Breast epithelium (tissue), 4 donors: ENCODE data around the gene ZDHHC16. TPM values are rescaled to one million over a fixed set of nuclear protein-coding genes. Genes with fewer than 3 reads are reported as not detected.

Source experiments
- DNase-seq, 2 donors: peaks; one replicate each; pipeline ENCODE4 v3.0.0-alpha.2; 2019; ENCODE audit warnings: low spot score in 2 of 2
- H3K27ac ChIP-seq, 2 donors: fragments of 200-600 bp; sonication (generic) in 1 of 2; one replicate each; pipeline ENCODE4 v1.5.1; 2016 to 2019; ENCODE audit warnings: mild to moderate bottlenecking in 1 of 2
- H3K27me3 ChIP-seq, 2 donors: fragments of 200-600 bp; sonication (generic) in 1 of 2; one replicate each; pipeline versions ENCODE4 v1.5.1 to v1.6.0; 2017 to 2019; ENCODE audit warnings: control low read depth in 1 of 2, mild to moderate bottlenecking in 1 of 2
- H3K36me3 ChIP-seq: fragments of 200-600 bp; one replicate; pipeline ENCODE4 v1.5.1; 2019
- H3K4me1 ChIP-seq, 2 donors: fragments of 200-600 bp; sonication (generic); one replicate each; pipeline ENCODE4 v1.5.1; 2016 to 2019; ENCODE audit warnings: control low read depth in 1 of 2
- H3K4me3 ChIP-seq, 3 donors: fragments of 200-600 bp; sonication (generic); 1 replicate in 2 of 3; 2 replicates in 1 of 3; pipeline ENCODE4 v1.5.1; 2016 to 2019; ENCODE audit warnings: mild to moderate bottlenecking in 3 of 3, moderate library complexity in 2 of 3
- H3K9me3 ChIP-seq, 2 donors: fragments of 200-600 bp; sonication (generic) in 1 of 2; one replicate each; pipeline ENCODE4 v1.5.1; 2016 to 2019; ENCODE audit warnings: control low read depth in 1 of 2
- POLR2A ChIP-seq: fragments of 450-650 bp; IDR thresholded peaks from one replicate; pipeline ENCODE4 v1.6.1; 2016; ENCODE audit warnings: antibody characterized with exemption, mild to moderate bottlenecking, moderate library complexity
- POLR2AphosphoS5 ChIP-seq, 3 donors: sonication (generic); formaldehyde crosslinking; IDR thresholded peaks; one replicate each; pipeline ENCODE4 v1.6.1; 2017; ENCODE audit warnings: antibody characterized with exemption in 3 of 3
- intact Hi-C: fragments of 100-400 bp; cut with DNase I; formaldehyde crosslinking; loops from one replicate; pipeline ENCODE4 v1.15.1; 2023; ENCODE audit warnings: low total_unique reads
- total RNA-seq, 3 donors: library from RNA; depleted of rRNA; stranded (reverse); fragments of >200 nt; gene quantifications; one replicate each; pipeline ENCODE4 v1.1.0, GENCODE V29; 2016
- TF ChIP-seq, protein P1 (sequence below), 3 donors: fragments of 450-650 bp; IDR thresholded peaks; one replicate each; pipeline ENCODE4 v1.5.1; 2016 to 2017; ENCODE audit warnings: antibody characterized with exemption in 3 of 3, mild to moderate bottlenecking in 3 of 3, moderate library complexity in 3 of 3

ZDHHC16 gene
- total RNA-seq, 3 donors from 2014 or later = 21.6 to 53.1 (median 44.6) TPM

- Histone ChIP-seq H3K27ac (peak overlapping the region in 1 of 2 donors; percentile 20), H3K4me1 (no peaks in the 10 kb centered on the region), H3K36me3 (no peaks in the 10 kb centered on the region), H3K4me3 (no peak overlapping the region), H3K27me3 (no peaks in the 10 kb centered on the region), H3K9me3 (no peaks in the 10 kb centered on the region)
- TF ChIP-seq, protein P1, sequence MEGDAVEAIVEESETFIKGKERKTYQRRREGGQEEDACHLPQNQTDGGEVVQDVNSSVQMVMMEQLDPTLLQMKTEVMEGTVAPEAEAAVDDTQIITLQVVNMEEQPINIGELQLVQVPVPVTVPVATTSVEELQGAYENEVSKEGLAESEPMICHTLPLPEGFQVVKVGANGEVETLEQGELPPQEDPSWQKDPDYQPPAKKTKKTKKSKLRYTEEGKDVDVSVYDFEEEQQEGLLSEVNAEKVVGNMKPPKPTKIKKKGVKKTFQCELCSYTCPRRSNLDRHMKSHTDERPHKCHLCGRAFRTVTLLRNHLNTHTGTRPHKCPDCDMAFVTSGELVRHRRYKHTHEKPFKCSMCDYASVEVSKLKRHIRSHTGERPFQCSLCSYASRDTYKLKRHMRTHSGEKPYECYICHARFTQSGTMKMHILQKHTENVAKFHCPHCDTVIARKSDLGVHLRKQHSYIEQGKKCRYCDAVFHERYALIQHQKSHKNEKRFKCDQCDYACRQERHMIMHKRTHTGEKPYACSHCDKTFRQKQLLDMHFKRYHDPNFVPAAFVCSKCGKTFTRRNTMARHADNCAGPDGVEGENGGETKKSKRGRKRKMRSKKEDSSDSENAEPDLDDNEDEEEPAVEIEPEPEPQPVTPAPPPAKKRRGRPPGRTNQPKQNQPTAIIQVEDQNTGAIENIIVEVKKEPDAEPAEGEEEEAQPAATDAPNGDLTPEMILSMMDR (IDR thresholded peaks at IDR 0.05) = no peak
- TF ChIP-seq POLR2A = no peak
- TF ChIP-seq POLR2AphosphoS5 (IDR thresholded peaks at IDR 0.05) = no peak
- no peak for DNase-seq
- intact Hi-C loops = no loop called here
Measured at GRCh38 chr10:97483506-97483905, 37.5 kb downstream of the ZDHHC16 start.

GRCh38 chr10:97483921-97484320 lies 37.9 kb downstream of the ZDHHC16 start:
- DNase-seq = no peak
- no peaks in the 10 kb centered on the region for H3K9me3 ChIP-seq
- H3K27me3 ChIP-seq = no peaks in the 10 kb centered on the region
- TF ChIP-seq, protein P1 (IDR thresholded peaks at IDR 0.05) = no peak
- no peak for TF ChIP-seq POLR2A
- no peaks in the 10 kb centered on the region for H3K4me1 ChIP-seq
- H3K4me3 ChIP-seq = no peak overlapping the region
- no peaks in the 10 kb centered on the region for H3K36me3 ChIP-seq
- intact Hi-C loops = no loop called here
- H3K27ac ChIP-seq = no peak overlapping the region

DNA sequence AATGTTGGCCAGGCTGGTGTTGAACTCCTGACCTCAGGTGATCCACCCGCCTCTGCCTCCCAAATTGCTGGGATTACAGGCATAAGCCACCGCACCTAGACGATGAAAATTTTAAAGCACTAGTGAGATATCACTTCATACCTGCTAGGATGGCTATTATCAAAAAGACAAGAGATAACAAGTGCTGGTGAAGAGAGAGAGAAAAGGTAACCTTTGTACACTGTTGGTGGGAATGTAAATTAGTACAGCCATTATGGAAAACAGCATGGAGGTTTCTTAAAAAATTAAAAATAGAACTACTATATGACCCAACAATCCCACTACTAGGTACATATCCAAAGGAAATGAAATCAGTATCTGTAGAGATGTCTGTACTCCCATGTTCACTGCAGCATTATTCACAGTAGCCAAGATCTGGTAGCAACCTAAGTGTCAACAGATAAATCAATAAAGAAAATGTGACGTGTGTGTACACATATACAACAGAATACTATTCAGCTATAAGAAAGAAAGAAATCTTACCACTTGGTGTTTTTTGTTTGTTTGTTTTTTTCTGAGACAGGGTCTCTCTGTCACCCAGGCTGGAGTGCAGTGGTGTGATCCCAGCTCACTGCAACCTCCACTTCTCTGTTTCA lies 39.8 kb downstream of the ZDHHC16 start:
- Histone ChIP-seq H3K9me3 (no peaks in the 10 kb centered on the region), H3K36me3 (no peaks in the 10 kb centered on the region), H3K27me3 (no peaks in the 10 kb centered on the region), H3K27ac (no peak overlapping the region), H3K4me3 (no peak overlapping the region), H3K4me1 (no peaks in the 10 kb centered on the region)
- intact Hi-C loops = no loop called here
- TF ChIP-seq POLR2A (no peak), POLR2AphosphoS5 (IDR thresholded peaks at IDR 0.05) (no peak)
- TF ChIP-seq, protein P1 (IDR thresholded peaks at IDR 0.05) = no peak
- no peak for DNase-seq

GRCh38 chr10:97490592-97490991 lies 44.6 kb downstream of the ZDHHC16 start:
- no peak overlapping the region for H3K4me3 ChIP-seq
- DNase-seq = no peak
- H3K27me3 ChIP-seq = no peaks in the 10 kb centered on the region
- no peaks in the 10 kb centered on the region for H3K9me3 ChIP-seq
- H3K4me1 ChIP-seq = no peaks in the 10 kb centered on the region
- H3K36me3 ChIP-seq = no peaks in the 10 kb centered on the region
- intact Hi-C loops = no loop called here
- TF ChIP-seq POLR2A (no peak), POLR2AphosphoS5 (IDR thresholded peaks at IDR 0.05) (no peak)
- TF ChIP-seq, protein P1 (IDR thresholded peaks at IDR 0.05) = no peak
- H3K27ac ChIP-seq = no peak overlapping the region

DNA sequence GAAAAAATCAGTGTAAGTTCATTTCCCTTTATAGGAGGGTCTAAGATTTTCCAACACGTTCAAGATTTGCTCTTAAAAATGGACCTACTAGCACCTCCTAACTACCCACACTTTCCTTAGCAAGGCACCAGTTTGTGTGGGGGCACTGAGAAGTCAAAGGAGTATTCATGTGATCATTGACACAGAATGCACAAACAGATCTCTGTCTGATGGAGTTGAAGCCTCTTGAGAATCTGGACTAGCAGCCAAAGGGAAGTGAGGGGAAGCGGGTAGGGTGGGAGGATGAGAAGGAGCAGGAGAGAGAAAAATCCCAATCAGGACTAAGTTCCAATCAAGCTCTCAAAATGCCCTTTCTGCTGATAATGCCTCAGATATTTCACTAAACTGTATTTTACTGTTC lies 48.2 kb downstream of the ZDHHC16 start:
- H3K4me1 ChIP-seq = no peaks in the 10 kb centered on the region
- TF ChIP-seq POLR2AphosphoS5 (IDR thresholded peaks at IDR 0.05) = no peak
- TF ChIP-seq, protein P1 (IDR thresholded peaks at IDR 0.05) = no peak
- no peak for TF ChIP-seq POLR2A
- H3K4me3 ChIP-seq = no peak overlapping the region
- no peaks in the 10 kb centered on the region for H3K9me3 ChIP-seq
- intact Hi-C loops = no loop called here
- no peak for DNase-seq
- H3K36me3 ChIP-seq = no peaks in the 10 kb centered on the region
- peak overlapping the region in 1 of 2 donors; percentile 36 for H3K27ac ChIP-seq
- no peaks in the 10 kb centered on the region for H3K27me3 ChIP-seq
